ENCODE measurements around the gene SLC25A47. TPM values are rescaled to one million over a fixed set of nuclear protein-coding genes. Genes with fewer than 3 reads are reported as not detected.
"Not testable (repeated sequence)": the region's sequence is repeated elsewhere in the genome, so short reads cannot be mapped to it uniquely, and the experiment has no call there.

SLC25A47 gene
- total and polyA plus RNA-seq, 2 donors (not counting 1 experiment from before 2014, with no cell fraction given): under 0.01 TPM; not detected in 1

DNA sequence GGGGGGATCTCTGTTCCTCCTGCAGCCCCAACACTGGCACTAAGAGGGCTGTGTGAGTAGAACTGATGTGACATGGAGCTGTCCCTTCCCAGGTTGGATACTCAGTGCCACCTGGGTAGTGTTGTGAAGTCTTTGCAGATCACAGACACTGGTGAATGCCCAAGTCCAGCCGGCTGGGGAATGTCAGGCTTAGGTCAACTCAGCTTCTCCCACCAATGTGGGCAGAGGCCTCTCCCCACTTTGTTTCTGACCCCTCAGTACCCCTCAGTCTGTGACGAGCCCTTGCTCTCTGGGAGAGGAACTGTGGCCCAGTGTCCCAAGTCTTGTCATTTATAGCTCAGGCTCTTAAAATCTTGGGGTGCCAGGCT lies 28.2 kb upstream of the SLC25A47 start:
- Histone ChIP-seq H3K27ac (ENCODE audit: insufficient read depth, low read length) (no peak overlapping the region), H3K4me2 (ENCODE audit: extremely low read depth, insufficient read depth, low read length) (no peak overlapping the region), H3K27me3 (ENCODE audit: control insufficient read depth, insufficient read depth, low read length) (no peaks in the 10 kb centered on the region), H3K4me1 (ENCODE audit: control insufficient read depth, extremely low read depth, insufficient read depth, low read length) (peaks cover 6% of the 10 kb centered on the region), H4K20me1 (ENCODE audit: control insufficient read depth, extremely low read depth, insufficient read depth, low read length) (no peaks in the 10 kb centered on the region), H2AFZ (ENCODE audit: low read length) (no peak overlapping the region), H3K79me2 (ENCODE audit: control insufficient read depth, insufficient read depth, low read length) (no peaks in the 10 kb centered on the region), H3K36me3 (ENCODE audit: control insufficient read depth, insufficient read depth, low read length) (peaks cover 7% of the 10 kb centered on the region), H3K9ac (ENCODE audit: insufficient read depth, low read length) (no peak overlapping the region), H3K9me3 (ENCODE audit: control insufficient read depth, insufficient read depth, low read depth, low read length) (no peaks in the 10 kb centered on the region), H3K4me3 (replicated peaks in 1 of 4; ENCODE audit: control extremely low read depth in 1 of 4, insufficient read depth in 1 of 4, low read depth in 3 of 4, low read length in 4 of 4) (no peak overlapping the region)
- TF ChIP-seq, protein P1, sequence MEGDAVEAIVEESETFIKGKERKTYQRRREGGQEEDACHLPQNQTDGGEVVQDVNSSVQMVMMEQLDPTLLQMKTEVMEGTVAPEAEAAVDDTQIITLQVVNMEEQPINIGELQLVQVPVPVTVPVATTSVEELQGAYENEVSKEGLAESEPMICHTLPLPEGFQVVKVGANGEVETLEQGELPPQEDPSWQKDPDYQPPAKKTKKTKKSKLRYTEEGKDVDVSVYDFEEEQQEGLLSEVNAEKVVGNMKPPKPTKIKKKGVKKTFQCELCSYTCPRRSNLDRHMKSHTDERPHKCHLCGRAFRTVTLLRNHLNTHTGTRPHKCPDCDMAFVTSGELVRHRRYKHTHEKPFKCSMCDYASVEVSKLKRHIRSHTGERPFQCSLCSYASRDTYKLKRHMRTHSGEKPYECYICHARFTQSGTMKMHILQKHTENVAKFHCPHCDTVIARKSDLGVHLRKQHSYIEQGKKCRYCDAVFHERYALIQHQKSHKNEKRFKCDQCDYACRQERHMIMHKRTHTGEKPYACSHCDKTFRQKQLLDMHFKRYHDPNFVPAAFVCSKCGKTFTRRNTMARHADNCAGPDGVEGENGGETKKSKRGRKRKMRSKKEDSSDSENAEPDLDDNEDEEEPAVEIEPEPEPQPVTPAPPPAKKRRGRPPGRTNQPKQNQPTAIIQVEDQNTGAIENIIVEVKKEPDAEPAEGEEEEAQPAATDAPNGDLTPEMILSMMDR (conservative IDR thresholded peaks at IDR 0.05 in 1 of 2, IDR thresholded peaks at IDR 0.05 in 1 of 2; ENCODE audit: low read depth in 1 of 2, low read length in 2 of 2): no peak
- no peak for TF ChIP-seq EZH2 (IDR thresholded peaks at IDR 0.05; ENCODE audit: low read length, missing control alignments)
- no peak for DNase-seq (ENCODE audit: low read depth in 2 of 2)

DNA sequence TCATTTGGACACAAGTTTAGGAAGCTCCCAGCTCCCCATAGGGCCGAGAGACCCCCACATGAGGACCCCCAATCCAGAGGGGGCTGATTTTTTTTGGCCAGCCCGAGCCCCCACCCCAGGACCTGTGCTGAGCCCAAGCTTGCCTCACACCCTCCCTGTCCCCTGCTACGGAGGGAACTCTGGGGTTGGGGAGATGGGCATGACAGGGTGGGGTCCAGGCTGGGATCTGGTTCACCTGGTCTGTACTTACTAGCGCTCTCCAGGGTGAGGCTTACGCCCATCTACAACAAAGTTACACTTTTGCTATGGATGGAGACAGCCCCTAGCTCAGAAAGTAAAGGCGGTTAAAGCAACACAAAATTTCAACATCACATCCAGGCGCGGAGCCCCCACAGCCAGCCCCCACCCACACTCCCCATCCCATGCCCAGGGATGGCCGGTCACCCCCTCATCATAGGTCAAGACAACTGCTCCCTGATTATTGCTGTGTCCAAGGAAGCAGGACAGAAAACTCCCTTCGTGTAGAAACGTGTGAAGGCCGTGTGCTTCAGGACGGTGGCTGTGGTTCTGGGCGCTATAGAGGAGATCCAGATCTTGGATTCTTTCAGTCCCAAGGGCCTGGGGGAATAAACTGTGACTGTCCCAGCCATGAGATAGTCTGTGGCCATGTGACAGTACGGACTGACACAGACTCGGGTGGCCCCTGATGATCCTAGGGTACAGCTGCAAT lies 27.6 kb upstream of the SLC25A47 start:
- Histone ChIP-seq H3K4me1 (ENCODE audit: control insufficient read depth, extremely low read depth, insufficient read depth, low read length) (peaks cover 6% of the 10 kb centered on the region), H3K27me3 (ENCODE audit: control insufficient read depth, insufficient read depth, low read length) (no peaks in the 10 kb centered on the region), H3K9me3 (ENCODE audit: control insufficient read depth, insufficient read depth, low read depth, low read length) (no peaks in the 10 kb centered on the region), H3K4me2 (ENCODE audit: extremely low read depth, insufficient read depth, low read length) (no peak overlapping the region), H3K27ac (ENCODE audit: insufficient read depth, low read length) (no peak overlapping the region), H3K9ac (ENCODE audit: insufficient read depth, low read length) (no peak overlapping the region), H4K20me1 (ENCODE audit: control insufficient read depth, extremely low read depth, insufficient read depth, low read length) (no peaks in the 10 kb centered on the region), H3K4me3 (replicated peaks in 1 of 4; ENCODE audit: control extremely low read depth in 1 of 4, insufficient read depth in 1 of 4, low read depth in 3 of 4, low read length in 4 of 4) (no peak overlapping the region), H3K79me2 (ENCODE audit: control insufficient read depth, insufficient read depth, low read length) (no peaks in the 10 kb centered on the region), H3K36me3 (ENCODE audit: control insufficient read depth, insufficient read depth, low read length) (peaks cover 7% of the 10 kb centered on the region), H2AFZ (ENCODE audit: low read length) (no peak overlapping the region)
- no peak for DNase-seq (ENCODE audit: low read depth in 2 of 2)
- TF ChIP-seq, protein P1 (conservative IDR thresholded peaks at IDR 0.05 in 1 of 2, IDR thresholded peaks at IDR 0.05 in 1 of 2; ENCODE audit: low read depth in 1 of 2, low read length in 2 of 2): no peak
- no peak for TF ChIP-seq EZH2 (IDR thresholded peaks at IDR 0.05; ENCODE audit: low read length, missing control alignments)

DNA sequence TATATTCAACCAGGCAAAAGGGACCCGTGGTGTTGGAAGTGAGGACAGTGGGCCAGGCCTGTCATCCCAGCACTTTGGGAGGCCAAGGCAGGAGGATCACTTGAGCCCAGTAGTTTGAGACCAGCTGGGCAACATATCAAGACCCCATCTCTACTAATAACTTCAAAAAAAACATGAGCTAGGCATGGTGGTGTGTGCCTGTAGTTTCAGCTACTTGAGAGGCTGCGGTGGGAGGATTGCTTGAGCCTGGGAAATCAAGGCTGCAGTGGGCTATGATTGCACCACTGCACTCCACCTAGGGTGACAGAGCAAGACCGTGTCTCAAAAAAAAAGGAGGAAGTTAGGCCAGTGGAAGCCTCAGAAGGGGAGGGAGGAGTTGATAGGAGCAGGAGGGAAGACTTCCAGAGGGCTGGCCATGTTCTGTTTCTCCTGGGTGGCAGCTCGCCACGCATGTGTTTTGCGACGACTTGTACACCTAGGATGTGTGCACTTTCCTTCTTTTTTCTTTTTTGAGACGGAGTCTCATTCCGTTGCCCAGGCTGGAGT lies 27.0 kb upstream of the SLC25A47 start:
- Histone ChIP-seq H3K79me2 (ENCODE audit: control insufficient read depth, insufficient read depth, low read length) (no peaks in the 10 kb centered on the region), H3K4me1 (ENCODE audit: control insufficient read depth, extremely low read depth, insufficient read depth, low read length) (peaks cover 6% of the 10 kb centered on the region), H3K9ac (ENCODE audit: insufficient read depth, low read length) (no peak overlapping the region), H4K20me1 (ENCODE audit: control insufficient read depth, extremely low read depth, insufficient read depth, low read length) (no peaks in the 10 kb centered on the region), H3K9me3 (ENCODE audit: control insufficient read depth, insufficient read depth, low read depth, low read length) (no peaks in the 10 kb centered on the region), H3K4me3 (replicated peaks in 1 of 4; ENCODE audit: control extremely low read depth in 1 of 4, insufficient read depth in 1 of 4, low read depth in 3 of 4, low read length in 4 of 4) (no peak overlapping the region), H3K27ac (ENCODE audit: insufficient read depth, low read length) (no peak overlapping the region), H3K27me3 (ENCODE audit: control insufficient read depth, insufficient read depth, low read length) (no peaks in the 10 kb centered on the region), H3K36me3 (ENCODE audit: control insufficient read depth, insufficient read depth, low read length) (peaks cover 7% of the 10 kb centered on the region), H3K4me2 (ENCODE audit: extremely low read depth, insufficient read depth, low read length) (no peak overlapping the region), H2AFZ (ENCODE audit: low read length) (no peak overlapping the region)
- no peak for TF ChIP-seq EZH2 (IDR thresholded peaks at IDR 0.05; ENCODE audit: low read length, missing control alignments)
- TF ChIP-seq, protein P1 (conservative IDR thresholded peaks at IDR 0.05 in 1 of 2, IDR thresholded peaks at IDR 0.05 in 1 of 2; ENCODE audit: low read depth in 1 of 2, low read length in 2 of 2): no peak
- DNase-seq (ENCODE audit: low read depth in 2 of 2): no peak

DNA sequence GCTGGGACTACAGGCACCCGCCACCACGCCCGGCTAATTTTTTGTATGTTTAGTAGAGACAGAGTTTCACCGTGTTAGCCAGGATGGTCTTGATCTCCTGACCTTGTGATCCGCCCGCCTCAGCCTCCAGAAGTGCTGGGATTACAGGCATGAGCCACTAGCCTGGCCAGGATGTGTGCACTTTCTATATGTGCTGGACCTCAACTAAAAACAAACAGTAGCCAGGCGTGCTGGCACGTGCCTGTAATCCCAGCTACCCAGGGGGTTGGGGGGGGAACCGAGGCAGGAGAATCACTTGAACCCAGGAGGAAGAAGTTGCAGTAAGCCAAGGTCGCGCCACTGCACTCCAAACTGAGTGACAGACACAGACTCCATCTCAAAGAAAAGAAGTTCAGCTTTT lies 26.4 kb upstream of the SLC25A47 start:
- H3K4me3 ChIP-seq (replicated peaks in 1 of 4; ENCODE audit: control extremely low read depth in 1 of 4, insufficient read depth in 1 of 4, low read depth in 3 of 4, low read length in 4 of 4); H3K27me3 ChIP-seq (ENCODE audit: control insufficient read depth, insufficient read depth, low read length); H4K20me1 ChIP-seq (ENCODE audit: control insufficient read depth, extremely low read depth, insufficient read depth, low read length); DNase-seq (ENCODE audit: low read depth in 2 of 2); H2AFZ ChIP-seq (ENCODE audit: low read length); H3K36me3 ChIP-seq (ENCODE audit: control insufficient read depth, insufficient read depth, low read length); H3K27ac ChIP-seq (ENCODE audit: insufficient read depth, low read length); H3K4me1 ChIP-seq (ENCODE audit: control insufficient read depth, extremely low read depth, insufficient read depth, low read length); H3K79me2 ChIP-seq (ENCODE audit: control insufficient read depth, insufficient read depth, low read length); H3K9me3 ChIP-seq (ENCODE audit: control insufficient read depth, insufficient read depth, low read depth, low read length); H3K9ac ChIP-seq (ENCODE audit: insufficient read depth, low read length): not testable (repeated sequence)
- H3K4me2 ChIP-seq (ENCODE audit: extremely low read depth, insufficient read depth, low read length): peak overlapping the region; percentile 79
